Thoracic aorta (tissue), 2 donors: Measurements from ENCODE around the gene TCF4. TPM values are rescaled to one million over a fixed set of nuclear protein-coding genes. Genes with fewer than 3 reads are reported as not detected.

Experiments used
- ATAC-seq: fragments of 150-250 bp; one replicate; pipeline ENCODE4 v1.8.0; 2017; ENCODE audit warnings: low read depth; ENCODE audit not compliant: insufficient number of reproducible peaks, low FRiP score
- DNase-seq: peaks from one replicate; pipeline ENCODE4 v3.0.0-alpha.2; 2020; ENCODE audit warnings: low spot score
- H3K27ac ChIP-seq, 2 donors: fragments of 200-600 bp; sonication (generic); 1 replicate in 1 of 2; 2 replicates in 1 of 2; pipeline ENCODE4 v1.5.1; 2016; ENCODE audit warnings: mild to moderate bottlenecking in 2 of 2, moderate library complexity in 2 of 2
- H3K27me3 ChIP-seq: fragments of 200-600 bp; sonication (generic); replicated peaks from 2 replicates; pipeline ENCODE4 v1.6.0; 2016; ENCODE audit warnings: mild to moderate bottlenecking; ENCODE audit not compliant: insufficient read depth
- H3K36me3 ChIP-seq: fragments of 200-600 bp; sonication (generic); one replicate; pipeline ENCODE4 v1.5.1; 2016
- H3K4me1 ChIP-seq, 2 donors: fragments of 200-600 bp; sonication (generic); 1 replicate in 1 of 2; 2 replicates in 1 of 2; pipeline versions ENCODE4 v1.5.1 to v1.6.0; 2016; ENCODE audit warnings: low read depth in 2 of 2, mild to moderate bottlenecking in 1 of 2; ENCODE audit not compliant: control insufficient read depth in 1 of 2
- H3K4me3 ChIP-seq: fragments of 200-600 bp; sonication (generic); 2 replicates; pipeline ENCODE4 v1.5.1; 2016; ENCODE audit warnings: mild to moderate bottlenecking
- H3K9me3 ChIP-seq: fragments of 200-600 bp; sonication (generic); 2 replicates; pipeline ENCODE4 v1.5.1; 2016
- total RNA-seq, 2 donors: library from RNA; depleted of rRNA; stranded (reverse); fragments of >200 nt; gene quantifications; one replicate each; pipeline versions ENCODE4 v1.1.0 to v1.2.3, GENCODE V29; 2016
- TF ChIP-seq, protein P1 (sequence below): fragments of 200-600 bp; sonication (generic); IDR thresholded peaks from one replicate; pipeline ENCODE4 v1.5.1; 2019; ENCODE audit warnings: antibody characterized with exemption

TCF4 gene
- total RNA-seq, 2 donors from 2014 or later, result 178 to 267 TPM

DNA sequence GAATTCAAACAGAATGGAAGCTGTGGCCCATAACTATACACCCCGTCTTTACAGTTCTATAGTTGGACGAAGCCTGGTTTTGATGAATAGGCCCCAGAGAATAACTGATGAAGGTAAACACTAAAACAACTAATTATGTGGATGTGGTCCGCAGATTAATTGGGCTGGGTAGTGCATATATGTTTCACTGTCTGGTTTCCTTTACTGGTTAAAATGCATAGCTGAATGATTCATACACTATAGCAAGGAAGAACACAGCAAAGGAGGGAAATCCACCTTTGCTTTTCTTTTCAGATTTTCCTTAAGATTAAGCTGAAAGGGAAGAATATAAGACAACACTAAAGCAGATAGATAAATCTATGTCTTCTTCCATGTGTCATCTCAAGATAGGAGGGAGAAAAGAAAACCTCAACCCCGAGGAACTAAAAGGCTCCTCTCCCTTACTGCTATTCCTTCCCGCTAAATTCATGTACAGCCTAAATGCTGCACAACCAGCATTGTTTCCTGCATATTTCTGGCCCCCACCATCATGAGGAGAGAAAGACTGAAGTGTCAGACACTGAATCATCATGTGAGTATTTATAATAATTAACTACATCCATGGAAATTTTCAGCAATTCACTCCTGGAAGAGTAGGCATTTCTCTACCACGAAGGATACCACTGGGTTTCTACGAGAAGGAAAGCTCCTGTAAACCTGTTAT, 331.6 kb downstream of the TCF4 start:
- no peak for ATAC-seq
- Histone ChIP-seq H3K27me3 (no peaks in the 10 kb centered on the region), H3K9me3 (no peaks in the 10 kb centered on the region), H3K36me3 (peaks cover 9% of the 10 kb centered on the region), H3K27ac (no peak overlapping the region), H3K4me1 (peaks cover 9 to 31% of the 10 kb centered on the region in 2 donors), H3K4me3 (no peak overlapping the region)
- no peak for DNase-seq
- TF ChIP-seq, protein P1, sequence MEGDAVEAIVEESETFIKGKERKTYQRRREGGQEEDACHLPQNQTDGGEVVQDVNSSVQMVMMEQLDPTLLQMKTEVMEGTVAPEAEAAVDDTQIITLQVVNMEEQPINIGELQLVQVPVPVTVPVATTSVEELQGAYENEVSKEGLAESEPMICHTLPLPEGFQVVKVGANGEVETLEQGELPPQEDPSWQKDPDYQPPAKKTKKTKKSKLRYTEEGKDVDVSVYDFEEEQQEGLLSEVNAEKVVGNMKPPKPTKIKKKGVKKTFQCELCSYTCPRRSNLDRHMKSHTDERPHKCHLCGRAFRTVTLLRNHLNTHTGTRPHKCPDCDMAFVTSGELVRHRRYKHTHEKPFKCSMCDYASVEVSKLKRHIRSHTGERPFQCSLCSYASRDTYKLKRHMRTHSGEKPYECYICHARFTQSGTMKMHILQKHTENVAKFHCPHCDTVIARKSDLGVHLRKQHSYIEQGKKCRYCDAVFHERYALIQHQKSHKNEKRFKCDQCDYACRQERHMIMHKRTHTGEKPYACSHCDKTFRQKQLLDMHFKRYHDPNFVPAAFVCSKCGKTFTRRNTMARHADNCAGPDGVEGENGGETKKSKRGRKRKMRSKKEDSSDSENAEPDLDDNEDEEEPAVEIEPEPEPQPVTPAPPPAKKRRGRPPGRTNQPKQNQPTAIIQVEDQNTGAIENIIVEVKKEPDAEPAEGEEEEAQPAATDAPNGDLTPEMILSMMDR, result no peak

DNA sequence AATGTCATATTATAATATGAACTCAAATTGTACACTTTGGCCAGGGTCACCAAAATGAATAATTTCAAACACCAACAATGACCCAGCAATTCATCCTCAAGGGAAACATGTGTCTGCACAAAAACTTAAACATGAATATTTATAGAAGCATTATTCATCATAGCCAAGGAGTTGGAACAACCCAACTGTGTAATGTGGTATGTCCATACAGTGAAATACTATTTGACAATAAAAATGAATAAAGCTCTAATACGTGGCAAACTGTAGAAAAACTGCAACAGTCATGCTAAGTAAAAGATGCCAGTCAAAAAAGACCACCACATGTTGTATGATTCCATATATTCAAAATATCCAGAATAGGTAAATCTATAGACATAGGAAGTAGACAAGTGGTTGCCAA, 334.2 kb downstream of the TCF4 start:
- Histone ChIP-seq H3K36me3 (peaks cover 9% of the 10 kb centered on the region), H3K27ac (peak overlapping the region in 1 of 2 donors; percentile 62), H3K4me1 (peaks cover 11 to 38% of the 10 kb centered on the region in 2 donors), H3K9me3 (no peaks in the 10 kb centered on the region), H3K27me3 (no peaks in the 10 kb centered on the region), H3K4me3 (no peak overlapping the region)
- no peak for DNase-seq
- TF ChIP-seq, protein P1, result no peak
- no peak for ATAC-seq

DNA sequence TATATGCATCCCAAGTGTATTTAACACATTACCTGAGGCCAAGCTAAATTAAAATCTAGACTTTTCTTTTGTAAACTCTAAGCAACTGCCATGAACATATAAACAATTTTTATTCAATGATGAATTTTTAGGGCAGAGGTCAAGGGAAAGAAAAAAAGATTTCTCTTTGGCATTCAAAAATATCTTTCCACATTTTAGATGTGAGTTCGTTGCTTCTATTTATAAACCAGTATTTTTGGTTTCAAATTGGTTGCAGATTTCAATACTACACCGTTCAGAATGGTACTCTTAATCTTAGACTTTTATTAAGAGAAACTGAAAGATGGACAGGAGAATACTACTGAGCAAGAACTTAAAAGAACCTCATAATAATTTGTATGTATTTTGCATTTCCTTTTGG, 335.1 kb downstream of the TCF4 start:
- Histone ChIP-seq H3K27ac (peak overlapping the region; percentile 10 to 62), H3K4me3 (peak overlapping the region; percentile 31)

DNA sequence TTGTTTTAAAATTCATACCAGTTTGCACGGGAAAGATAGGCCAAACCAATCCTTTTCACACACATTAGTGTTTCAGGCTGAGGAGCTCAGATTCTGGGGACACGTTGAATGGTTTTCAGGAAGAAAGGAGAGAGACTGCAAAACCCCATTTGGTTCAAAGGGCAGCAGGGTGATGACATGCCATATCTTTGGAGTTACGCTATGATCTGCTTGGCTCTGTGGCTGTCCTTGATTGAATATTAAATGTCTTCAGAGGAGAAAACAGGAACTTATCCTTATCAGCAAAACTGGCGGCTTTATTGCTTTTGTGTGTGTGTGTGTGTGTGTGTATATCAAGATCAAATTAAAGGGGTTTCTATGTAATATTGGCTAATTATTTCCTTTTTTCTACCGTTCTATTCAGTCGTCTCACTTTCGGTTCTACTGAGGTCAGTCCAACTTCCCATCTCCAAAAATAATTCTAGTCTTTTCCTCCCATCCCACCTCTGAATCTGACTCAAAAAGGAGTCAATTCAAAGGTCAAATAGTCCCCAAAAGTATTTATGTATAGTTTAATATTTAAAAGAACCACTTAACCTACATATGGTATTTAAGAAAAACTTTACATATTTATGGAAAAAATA, 335.8 kb downstream of the TCF4 start:
- peak; percentile 50 for ATAC-seq
- Histone ChIP-seq H3K27ac (peak overlapping the region; percentile 10 to 62), H3K4me1 (peaks cover 11 to 46% of the 10 kb centered on the region in 2 donors), H3K36me3 (peaks cover 7% of the 10 kb centered on the region), H3K4me3 (peak overlapping the region; percentile 31), H3K27me3 (no peaks in the 10 kb centered on the region), H3K9me3 (no peaks in the 10 kb centered on the region)
- TF ChIP-seq, protein P1, result no peak
- no peak for DNase-seq

More for the DNA sequence above, 335.1 kb downstream of the TCF4 start:
- peaks cover 11 to 39% of the 10 kb centered on the region in 2 donors for H3K4me1 ChIP-seq
- no peaks in the 10 kb centered on the region for H3K9me3 ChIP-seq
- no peaks in the 10 kb centered on the region for H3K27me3 ChIP-seq
- no peak for ATAC-seq
- peaks cover 9% of the 10 kb centered on the region for H3K36me3 ChIP-seq
- TF ChIP-seq, protein P1, result no peak
- no peak for DNase-seq

DNA sequence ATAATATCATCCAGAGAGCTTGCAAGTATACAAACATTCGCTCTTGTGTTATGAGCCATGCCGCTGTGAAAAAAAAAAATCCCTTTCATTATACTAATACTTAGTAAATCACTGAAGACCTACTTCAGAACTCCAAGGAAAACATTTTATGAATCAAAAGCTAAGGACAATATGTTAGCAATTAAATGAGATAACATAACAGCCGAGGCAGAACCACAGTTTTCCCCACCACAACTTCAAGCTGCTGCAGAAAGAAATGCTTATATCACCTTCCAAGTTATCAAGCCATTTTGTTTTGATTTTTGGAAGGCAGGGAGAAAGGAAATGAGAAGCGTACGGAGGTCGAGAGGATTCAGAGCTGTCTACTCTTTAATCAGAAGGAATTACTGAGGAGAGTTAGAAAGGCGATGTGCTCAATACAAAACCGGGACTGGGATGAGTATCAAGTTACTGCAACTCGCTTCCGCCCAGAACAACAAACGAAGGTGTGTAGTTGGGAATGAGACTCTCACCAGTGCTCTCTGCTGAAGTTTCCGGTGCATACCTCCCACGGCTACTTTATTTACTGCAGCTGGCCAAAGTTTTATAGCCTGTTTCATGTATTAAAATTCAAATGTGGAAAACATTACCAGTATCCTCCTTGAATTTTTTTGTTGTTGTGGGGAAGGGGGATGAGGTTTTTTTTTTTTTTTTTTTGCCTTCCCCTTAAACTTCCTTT, 336.6 kb downstream of the TCF4 start:
- TF ChIP-seq, protein P1, result no peak
- H3K36me3 ChIP-seq, result peaks cover 3% of the 10 kb centered on the region
- H3K27me3 ChIP-seq, result no peaks in the 10 kb centered on the region
- DNase-seq, result no peak
- peak overlapping the region; percentile 0 to 62 for H3K27ac ChIP-seq
- H3K4me3 ChIP-seq, result no peak overlapping the region
- peaks cover 16 to 54% of the 10 kb centered on the region in 2 donors for H3K4me1 ChIP-seq
- H3K9me3 ChIP-seq, result no peaks in the 10 kb centered on the region
- no peak for ATAC-seq
